ENCODE results near the gene HTR3D. TPM values are rescaled to one million over a fixed set of nuclear protein-coding genes. Genes with fewer than 3 reads are reported as not detected.

Gene HTR3D
- polyA plus RNA-seq, 1 of the 3 experiments (the other 2 are of a cell fraction): not detected

DNA sequence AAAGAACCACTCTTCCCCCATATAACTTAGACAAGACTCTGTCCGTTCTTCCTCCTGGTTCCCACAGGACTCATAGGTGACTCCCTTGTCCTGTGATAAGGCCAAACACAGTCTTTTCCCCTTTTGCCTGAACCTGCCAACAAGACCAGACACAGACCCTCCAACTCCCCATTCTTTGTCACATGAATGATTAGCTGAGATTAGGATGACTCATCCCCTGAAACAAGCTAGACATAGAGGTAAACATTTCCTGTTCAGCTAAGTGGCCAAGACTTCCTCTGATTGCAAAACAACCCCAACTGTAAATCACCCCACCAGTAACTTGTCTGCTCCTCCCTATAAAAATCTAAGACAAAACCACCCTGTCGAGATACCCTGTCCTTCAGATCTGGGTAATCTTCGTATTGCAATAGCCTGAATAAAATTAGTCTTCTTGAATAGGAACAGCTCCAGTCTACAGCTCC lies 53.9 kb downstream of the HTR3D start:
- no peak for DNase-seq
- H3K9ac ChIP-seq: no peak overlapping the region
- H3K79me2 ChIP-seq (ENCODE audit: insufficient read depth): no peaks in the 10 kb centered on the region
- no peaks in the 10 kb centered on the region for H3K36me3 ChIP-seq (replicated peaks in 1 of 2; ENCODE audit: control insufficient read depth in 1 of 2, insufficient read depth in 2 of 2, low read length in 1 of 2)
- no peak overlapping the region for H3K27ac ChIP-seq (ENCODE audit: low read depth in 2 of 2, low read length in 1 of 2)
- POLR2A ChIA-PET: no interaction called here
- H3K27me3 ChIP-seq (ENCODE audit: insufficient read depth): no peaks in the 10 kb centered on the region
- H3K4me1 ChIP-seq (ENCODE audit: control insufficient read depth in 1 of 2, insufficient read depth in 2 of 2, low read depth in 1 of 2, low read length in 1 of 2): no peaks in the 10 kb centered on the region
- H3K9me3 ChIP-seq: no peaks in the 10 kb centered on the region
- no peak overlapping the region for H3K4me3 ChIP-seq (ENCODE audit: low read depth in 2 of 2, low read length in 1 of 2)
- no peak overlapping the region for H2AFZ ChIP-seq (ENCODE audit: low read depth)
- H3F3A ChIP-seq (replicated peaks; ENCODE audit: insufficient read depth): no peaks in the 10 kb centered on the region
- H3K4me2 ChIP-seq: no peak overlapping the region
- 41% methylated on average over 3 of the region's 3 CpGs for WGBS (ENCODE audit: low lambda C conversion rate)
- CTCF ChIA-PET: no interaction called here
- no peaks in the 10 kb centered on the region for H3K9me2 ChIP-seq
- H4K20me1 ChIP-seq (ENCODE audit: insufficient read depth): no peaks in the 10 kb centered on the region
- TF ChIP-seq, protein P1, sequence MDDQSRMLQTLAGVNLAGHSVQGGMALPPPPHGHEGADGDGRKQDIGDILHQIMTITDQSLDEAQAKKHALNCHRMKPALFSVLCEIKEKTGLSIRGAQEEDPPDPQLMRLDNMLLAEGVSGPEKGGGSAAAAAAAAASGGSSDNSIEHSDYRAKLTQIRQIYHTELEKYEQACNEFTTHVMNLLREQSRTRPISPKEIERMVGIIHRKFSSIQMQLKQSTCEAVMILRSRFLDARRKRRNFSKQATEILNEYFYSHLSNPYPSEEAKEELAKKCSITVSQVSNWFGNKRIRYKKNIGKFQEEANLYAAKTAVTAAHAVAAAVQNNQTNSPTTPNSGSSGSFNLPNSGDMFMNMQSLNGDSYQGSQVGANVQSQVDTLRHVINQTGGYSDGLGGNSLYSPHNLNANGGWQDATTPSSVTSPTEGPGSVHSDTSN (IDR thresholded peaks at IDR 0.05): no peak
- TF ChIP-seq CHD2 (IDR thresholded peaks at IDR 0.05; ENCODE audit: low read length, partially characterized antibody) (no peak), EZH2phosphoT487 (IDR thresholded peaks at IDR 0.05; ENCODE audit: borderline replicate concordance, low read depth) (no peak), RCOR1 (IDR thresholded peaks at IDR 0.05; ENCODE audit: low read length) (no peak), FOXJ3 (CRISPR knock-in tag; IDR thresholded peaks at IDR 0.05) (no peak), TEAD4 (IDR thresholded peaks at IDR 0.05; ENCODE audit: borderline replicate concordance, insufficient read depth) (no peak), NRF1 (IDR thresholded peaks at IDR 0.05; ENCODE audit: low read depth, low read length) (no peak), YY1 (IDR thresholded peaks at IDR 0.05; ENCODE audit: low read depth) (no peak), SMC3 (IDR thresholded peaks at IDR 0.05; ENCODE audit: low read depth, low read length) (no peak), RFX5 (IDR thresholded peaks at IDR 0.05; ENCODE audit: low read length) (no peak), JUND (IDR thresholded peaks at IDR 0.05) (no peak)
- TF ChIP-seq, protein P2, sequence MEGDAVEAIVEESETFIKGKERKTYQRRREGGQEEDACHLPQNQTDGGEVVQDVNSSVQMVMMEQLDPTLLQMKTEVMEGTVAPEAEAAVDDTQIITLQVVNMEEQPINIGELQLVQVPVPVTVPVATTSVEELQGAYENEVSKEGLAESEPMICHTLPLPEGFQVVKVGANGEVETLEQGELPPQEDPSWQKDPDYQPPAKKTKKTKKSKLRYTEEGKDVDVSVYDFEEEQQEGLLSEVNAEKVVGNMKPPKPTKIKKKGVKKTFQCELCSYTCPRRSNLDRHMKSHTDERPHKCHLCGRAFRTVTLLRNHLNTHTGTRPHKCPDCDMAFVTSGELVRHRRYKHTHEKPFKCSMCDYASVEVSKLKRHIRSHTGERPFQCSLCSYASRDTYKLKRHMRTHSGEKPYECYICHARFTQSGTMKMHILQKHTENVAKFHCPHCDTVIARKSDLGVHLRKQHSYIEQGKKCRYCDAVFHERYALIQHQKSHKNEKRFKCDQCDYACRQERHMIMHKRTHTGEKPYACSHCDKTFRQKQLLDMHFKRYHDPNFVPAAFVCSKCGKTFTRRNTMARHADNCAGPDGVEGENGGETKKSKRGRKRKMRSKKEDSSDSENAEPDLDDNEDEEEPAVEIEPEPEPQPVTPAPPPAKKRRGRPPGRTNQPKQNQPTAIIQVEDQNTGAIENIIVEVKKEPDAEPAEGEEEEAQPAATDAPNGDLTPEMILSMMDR (IDR thresholded peaks at IDR 0.05): no peak
- TF ChIP-seq, protein P3, sequence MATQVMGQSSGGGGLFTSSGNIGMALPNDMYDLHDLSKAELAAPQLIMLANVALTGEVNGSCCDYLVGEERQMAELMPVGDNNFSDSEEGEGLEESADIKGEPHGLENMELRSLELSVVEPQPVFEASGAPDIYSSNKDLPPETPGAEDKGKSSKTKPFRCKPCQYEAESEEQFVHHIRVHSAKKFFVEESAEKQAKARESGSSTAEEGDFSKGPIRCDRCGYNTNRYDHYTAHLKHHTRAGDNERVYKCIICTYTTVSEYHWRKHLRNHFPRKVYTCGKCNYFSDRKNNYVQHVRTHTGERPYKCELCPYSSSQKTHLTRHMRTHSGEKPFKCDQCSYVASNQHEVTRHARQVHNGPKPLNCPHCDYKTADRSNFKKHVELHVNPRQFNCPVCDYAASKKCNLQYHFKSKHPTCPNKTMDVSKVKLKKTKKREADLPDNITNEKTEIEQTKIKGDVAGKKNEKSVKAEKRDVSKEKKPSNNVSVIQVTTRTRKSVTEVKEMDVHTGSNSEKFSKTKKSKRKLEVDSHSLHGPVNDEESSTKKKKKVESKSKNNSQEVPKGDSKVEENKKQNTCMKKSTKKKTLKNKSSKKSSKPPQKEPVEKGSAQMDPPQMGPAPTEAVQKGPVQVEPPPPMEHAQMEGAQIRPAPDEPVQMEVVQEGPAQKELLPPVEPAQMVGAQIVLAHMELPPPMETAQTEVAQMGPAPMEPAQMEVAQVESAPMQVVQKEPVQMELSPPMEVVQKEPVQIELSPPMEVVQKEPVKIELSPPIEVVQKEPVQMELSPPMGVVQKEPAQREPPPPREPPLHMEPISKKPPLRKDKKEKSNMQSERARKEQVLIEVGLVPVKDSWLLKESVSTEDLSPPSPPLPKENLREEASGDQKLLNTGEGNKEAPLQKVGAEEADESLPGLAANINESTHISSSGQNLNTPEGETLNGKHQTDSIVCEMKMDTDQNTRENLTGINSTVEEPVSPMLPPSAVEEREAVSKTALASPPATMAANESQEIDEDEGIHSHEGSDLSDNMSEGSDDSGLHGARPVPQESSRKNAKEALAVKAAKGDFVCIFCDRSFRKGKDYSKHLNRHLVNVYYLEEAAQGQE (IDR thresholded peaks at IDR 0.05; ENCODE audit: low read depth, low read length): no peak
- TF ChIP-seq, protein P4, sequence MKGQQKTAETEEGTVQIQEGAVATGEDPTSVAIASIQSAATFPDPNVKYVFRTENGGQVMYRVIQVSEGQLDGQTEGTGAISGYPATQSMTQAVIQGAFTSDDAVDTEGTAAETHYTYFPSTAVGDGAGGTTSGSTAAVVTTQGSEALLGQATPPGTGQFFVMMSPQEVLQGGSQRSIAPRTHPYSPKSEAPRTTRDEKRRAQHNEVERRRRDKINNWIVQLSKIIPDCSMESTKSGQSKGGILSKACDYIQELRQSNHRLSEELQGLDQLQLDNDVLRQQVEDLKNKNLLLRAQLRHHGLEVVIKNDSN (IDR thresholded peaks at IDR 0.05; ENCODE audit: borderline replicate concordance, low read depth): no peak

Small RNAs within 50 kb of the gene (small RNA-seq; reads per million reads assigned to genes)
- gene RF00019: 0 reads per million in 7 experiments

Other genes starting within 250 kb of the HTR3D start
- gene MAP6D1, start 206.2 kb upstream of the HTR3D start, polyA plus RNA-seq (2012; rRNA removed): 2.6 and 3.4 TPM in 2 replicates
- gene PARL, start 146.9 kb upstream of the HTR3D start, polyA plus RNA-seq (2012; rRNA removed): 50.1 and 58.5 TPM in 2 replicates
- gene ABCC5, start 13.9 kb upstream of the HTR3D start, polyA plus RNA-seq (2012; rRNA removed): 25.9 and 40.6 TPM in 2 replicates
- gene HTR3C, start 21.3 kb downstream of the HTR3D start, polyA plus RNA-seq (2012; rRNA removed): not detected in 2 replicates
- gene HTR3E, start 65.3 kb downstream of the HTR3D start, polyA plus RNA-seq (2012; rRNA removed): not detected in 2 replicates
- 46.8 and 61.5 TPM in 2 replicates for gene EIF2B5, start 103.6 kb downstream of the HTR3D start, polyA plus RNA-seq (2012; rRNA removed)
- gene DVL3, start 123.6 kb downstream of the HTR3D start, polyA plus RNA-seq (2012; rRNA removed): 29.6 and 30.1 TPM in 2 replicates
- gene AP2M1, start 143.1 kb downstream of the HTR3D start, polyA plus RNA-seq (2012; rRNA removed): 645 and 759 TPM in 2 replicates
- 55.6 and 59.2 TPM in 2 replicates for gene ABCF3, start 154.5 kb downstream of the HTR3D start, polyA plus RNA-seq (2012; rRNA removed)
- gene VWA5B2, start 197.8 kb downstream of the HTR3D start, polyA plus RNA-seq (2012; rRNA removed): 0.08 and 0.19 TPM in 2 replicates
- 66.0 and 71.4 TPM in 2 replicates for gene ALG3, start 217.2 kb downstream of the HTR3D start, polyA plus RNA-seq (2012; rRNA removed)
- gene EEF1AKMT4, start 217.9 kb downstream of the HTR3D start, polyA plus RNA-seq (2012; rRNA removed): 7.2 and 9.3 TPM in 2 replicates
- gene CAMK2N2, start 229.8 kb downstream of the HTR3D start, polyA plus RNA-seq (2012; rRNA removed): 0.89 and 2.2 TPM in 2 replicates
- 0.03 and 0.16 TPM in 2 replicates for gene ECE2, start 244.3 kb downstream of the HTR3D start, polyA plus RNA-seq (2012; rRNA removed)

Measured in SK-N-SH (cell line).